Camera-type eye (tissue), 1 donor: ENCODE data around the gene TAF1C. TPM values are rescaled to one million over a fixed set of nuclear protein-coding genes. Genes with fewer than 3 reads are reported as not detected.

Source experiments
- total RNA-seq: library from RNA; depleted of rRNA; stranded (reverse); fragments of >200 nt; gene quantifications from one replicate; pipeline ENCODE4 v1.2.3, GENCODE V29; 2014

Gene TAF1C, protein sequence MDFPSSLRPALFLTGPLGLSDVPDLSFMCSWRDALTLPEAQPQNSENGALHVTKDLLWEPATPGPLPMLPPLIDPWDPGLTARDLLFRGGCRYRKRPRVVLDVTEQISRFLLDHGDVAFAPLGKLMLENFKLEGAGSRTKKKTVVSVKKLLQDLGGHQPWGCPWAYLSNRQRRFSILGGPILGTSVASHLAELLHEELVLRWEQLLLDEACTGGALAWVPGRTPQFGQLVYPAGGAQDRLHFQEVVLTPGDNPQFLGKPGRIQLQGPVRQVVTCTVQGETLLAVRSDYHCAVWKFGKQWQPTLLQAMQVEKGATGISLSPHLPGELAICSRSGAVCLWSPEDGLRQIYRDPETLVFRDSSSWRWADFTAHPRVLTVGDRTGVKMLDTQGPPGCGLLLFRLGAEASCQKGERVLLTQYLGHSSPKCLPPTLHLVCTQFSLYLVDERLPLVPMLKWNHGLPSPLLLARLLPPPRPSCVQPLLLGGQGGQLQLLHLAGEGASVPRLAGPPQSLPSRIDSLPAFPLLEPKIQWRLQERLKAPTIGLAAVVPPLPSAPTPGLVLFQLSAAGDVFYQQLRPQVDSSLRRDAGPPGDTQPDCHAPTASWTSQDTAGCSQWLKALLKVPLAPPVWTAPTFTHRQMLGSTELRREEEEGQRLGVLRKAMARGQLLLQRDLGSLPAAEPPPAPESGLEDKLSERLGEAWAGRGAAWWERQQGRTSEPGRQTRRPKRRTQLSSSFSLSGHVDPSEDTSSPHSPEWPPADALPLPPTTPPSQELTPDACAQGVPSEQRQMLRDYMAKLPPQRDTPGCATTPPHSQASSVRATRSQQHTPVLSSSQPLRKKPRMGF
- total RNA-seq = 63.7 TPM

DNA sequence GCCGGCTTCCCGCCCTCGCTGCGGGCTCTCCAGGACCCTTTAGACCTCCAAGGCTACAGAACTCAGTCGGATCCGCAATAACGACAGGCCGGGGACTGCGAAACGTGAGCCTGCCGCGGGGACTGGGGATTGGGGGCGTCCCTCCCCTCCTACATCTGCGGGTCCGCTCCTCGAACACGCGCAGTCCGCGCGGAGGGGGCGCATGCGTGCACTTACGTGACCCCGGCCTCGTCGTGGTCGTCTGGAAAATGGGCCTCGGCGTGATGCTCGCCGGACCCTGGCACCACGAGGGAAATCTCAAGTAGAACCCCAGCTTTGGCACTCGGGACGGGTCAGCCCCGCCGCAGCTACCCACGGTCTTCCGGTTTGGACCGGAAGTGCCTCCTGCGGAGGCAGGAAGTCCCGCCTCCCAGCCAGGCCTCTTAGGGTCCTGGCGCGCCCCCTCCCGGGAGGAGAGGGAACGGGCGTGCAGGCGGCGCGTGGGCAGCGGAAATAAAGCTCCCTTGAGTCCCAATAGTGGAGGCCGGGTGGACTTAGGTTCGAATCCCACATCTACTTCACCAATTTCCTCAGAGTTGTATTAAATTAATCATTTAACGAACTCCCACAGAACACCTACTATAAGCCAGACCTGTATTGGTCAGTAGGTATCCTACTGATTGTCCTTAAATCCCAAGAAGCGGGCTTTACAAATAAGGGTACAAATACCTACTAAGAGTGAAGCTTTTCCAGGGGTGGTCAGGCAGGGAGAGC is at the start of gene TAF1C:
TAF1C (minus strand) TSS at position 373 of the 753 bp plus-strand sequence. CDS start 2,069 bp downstream, outside the sequence.

DNA sequence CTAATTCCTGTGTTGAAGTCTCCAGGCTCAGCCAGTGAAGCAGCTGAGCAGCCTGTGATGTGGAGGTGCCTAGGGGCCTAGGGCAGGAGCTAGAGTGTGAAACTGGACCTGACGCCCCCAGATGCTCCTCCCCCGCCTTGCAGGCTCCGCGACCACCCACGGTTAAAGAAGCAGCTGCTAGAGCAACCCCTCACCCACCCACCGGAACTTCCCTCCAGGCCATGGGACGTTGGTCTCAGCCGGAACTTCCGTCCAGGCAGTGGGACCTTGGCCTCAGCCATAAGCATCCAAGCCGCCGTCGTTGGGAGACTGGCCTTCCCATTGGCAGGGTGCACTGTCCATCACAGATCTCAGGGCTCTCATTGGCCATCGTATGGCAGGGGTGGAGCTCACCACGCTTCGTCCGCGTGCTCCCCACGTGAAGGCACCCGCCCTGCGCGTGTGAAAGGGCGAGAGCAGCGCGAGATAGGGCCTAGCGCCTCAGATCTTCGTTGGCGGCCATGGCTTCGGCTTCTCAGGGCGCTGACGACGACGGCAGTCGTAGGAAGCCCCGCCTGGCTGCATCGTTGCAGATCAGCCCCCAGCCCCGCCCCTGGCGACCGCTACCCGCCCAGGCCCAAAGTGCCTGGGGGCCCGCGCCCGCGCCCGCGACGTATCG is 4.0 kb upstream of the TAF1C start, which contains the start of gene ADAD2:
ADAD2 (plus strand) TSS at position 427 of the 658 bp plus-strand sequence; CDS start at position 501, 74 bp downstream.

DNA sequence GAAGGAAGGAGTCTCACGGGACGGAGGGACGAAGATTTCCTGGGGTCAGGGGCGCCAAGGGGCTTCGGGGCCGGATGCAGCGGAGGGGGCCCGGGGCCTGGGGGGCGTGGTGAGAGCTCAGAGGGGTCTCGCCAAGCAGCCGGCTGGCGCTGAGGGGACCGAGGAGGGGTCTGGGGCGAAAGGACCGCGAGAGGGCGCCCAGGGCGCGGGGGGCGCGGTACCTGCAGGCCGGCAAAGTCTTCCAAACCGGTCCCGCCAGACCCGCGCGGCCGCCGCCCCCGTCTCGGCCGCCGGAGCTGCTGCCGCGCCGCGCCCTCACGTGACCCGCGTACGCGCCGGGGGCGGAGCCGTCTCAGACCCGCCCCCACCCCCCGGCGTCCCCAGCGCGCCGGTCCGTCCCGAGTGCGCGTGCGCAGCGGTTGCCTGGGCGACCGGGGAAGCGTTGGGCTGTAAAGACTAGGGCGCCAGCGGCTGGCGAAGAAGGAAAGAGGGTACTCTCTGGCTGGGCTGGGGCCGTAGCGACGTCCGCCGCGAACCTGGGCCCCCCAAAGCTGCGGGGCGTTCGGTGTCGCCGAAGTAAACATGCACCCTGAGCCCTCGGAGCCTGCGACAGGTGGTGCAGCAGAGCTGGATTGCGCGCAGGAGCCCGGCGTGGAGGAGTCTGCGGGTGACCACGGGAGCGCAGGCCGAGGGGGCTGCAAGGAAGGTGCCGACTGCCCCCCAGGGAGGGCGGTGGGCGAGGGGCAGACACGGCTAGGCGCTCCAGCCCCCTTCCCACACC is 41.8 kb downstream of the TAF1C start, which contains the start of the genes DNAAF1 and HSDL1:
DNAAF1 (plus strand) TSS at position 450 of the 781 bp plus-strand sequence; CDS start at position 583, 133 bp downstream.
HSDL1 (minus strand) TSS at position 319 of the 781 bp plus-strand sequence. CDS start 13,856 bp downstream, outside the sequence.

Other genes with a start within 250 kb of the TAF1C start
- gene OSGIN1, start 233.8 kb downstream of the TAF1C start, total RNA-seq = 1.7 TPM
- 7.3 TPM for gene NECAB2, start 218.8 kb downstream of the TAF1C start, total RNA-seq
- 6.6 TPM for gene SLC38A8, start 144.3 kb downstream of the TAF1C start, total RNA-seq
- gene MBTPS1, start 70.1 kb downstream of the TAF1C start, total RNA-seq = 149 TPM
- 86.4 TPM for gene HSDL1, start 41.9 kb downstream of the TAF1C start, total RNA-seq
- gene DNAAF1, start 41.7 kb downstream of the TAF1C start, total RNA-seq = 0.33 TPM
- gene ADAD2, start 4.1 kb upstream of the TAF1C start, total RNA-seq = 4.3 TPM
- gene KCNG4, start 53.0 kb upstream of the TAF1C start, total RNA-seq = 1.8 TPM
- 46.3 TPM for gene WFDC1, start 107.8 kb upstream of the TAF1C start, total RNA-seq
- 2.1 TPM for gene ATP2C2, start 181.5 kb upstream of the TAF1C start, total RNA-seq